GM21390 (cell line): ENCODE results near the gene WNT1.

Source experiments
- ATAC-seq: cut with Tn5 transposase; IDR thresholded peaks from one replicate; pipeline ENCODE4 v1.9.1; 2021; ENCODE audit not compliant: unreplicated experiment

The WNT1 gene

GRCh38 chr12:48999371-49000131 is 21.4 kb downstream of the WNT1 start, which contains the start of gene DDN:
DDN (minus strand) TSS chr12:48999375; CDS start chr12:48999287, 88 bp downstream.
- peak; percentile 45 for ATAC-seq

- ATAC-seq, result no peak
These were observed 22.2 kb downstream of the WNT1 start for GRCh38 chr12:49000346-49000745.

- no peak for ATAC-seq
These were observed 30.8 kb downstream of the WNT1 start for GRCh38 chr12:49008943-49009342.

- ATAC-seq, result no peak
These were observed 32.1 kb downstream of the WNT1 start for GRCh38 chr12:49010092-49010668.

GRCh38 chr12:49012739-49013138 is 34.6 kb downstream of the WNT1 start:
- no peak for ATAC-seq

- no peak for ATAC-seq
These were observed 35.3 kb downstream of the WNT1 start for GRCh38 chr12:49013428-49013827.

- no peak for ATAC-seq
These were observed 36.4 kb downstream of the WNT1 start for GRCh38 chr12:49014547-49014946.

DNA sequence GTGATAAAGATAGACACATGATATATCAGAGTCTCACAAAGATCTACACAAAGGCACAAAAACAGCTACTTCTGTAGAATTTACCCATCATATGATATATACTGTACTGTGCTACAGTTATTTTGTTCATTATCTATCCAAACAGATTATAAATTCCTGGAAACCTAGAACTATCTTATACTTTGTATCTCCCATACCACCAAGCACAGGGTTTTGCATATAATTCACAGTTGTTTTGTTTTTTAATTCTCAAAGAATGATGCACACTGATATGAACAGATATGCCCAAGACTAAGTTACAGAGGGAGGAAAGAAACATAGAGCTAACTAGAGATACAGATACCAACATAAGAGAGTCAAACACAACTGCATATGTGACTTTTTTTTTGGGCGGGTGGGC is 37.1 kb downstream of the WNT1 start:
- no peak for ATAC-seq

DNA sequence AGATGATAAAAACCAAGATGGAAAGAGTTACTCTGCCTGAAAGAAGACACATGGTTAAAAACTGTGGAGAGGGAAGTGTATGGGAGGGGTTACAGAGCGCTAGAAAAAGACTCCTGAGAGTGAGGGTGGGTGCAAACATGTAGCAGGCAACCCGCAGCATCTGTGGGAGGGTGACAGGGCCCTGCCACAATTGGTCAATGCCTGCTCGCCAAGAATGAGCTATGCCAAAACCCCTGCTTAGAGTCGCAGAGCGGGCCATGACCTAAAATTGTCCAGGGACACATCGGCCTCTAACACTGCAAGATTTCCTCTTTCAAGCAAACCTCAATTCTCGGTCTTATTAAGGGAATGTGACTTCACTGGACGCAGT is 39.8 kb downstream of the WNT1 start:
- ATAC-seq, result peak; percentile 13

GRCh38 chr12:49018261-49019119 is 40.4 kb downstream of the WNT1 start, which contains the start of gene PRKAG1:
PRKAG1 (minus strand) TSS chr12:49018776; CDS start chr12:49018740, 36 bp downstream.
- peak; percentile 90 for ATAC-seq

GRCh38 chr12:49019120-49019430 is 41.0 kb downstream of the WNT1 start:
- peak; percentile 27 for ATAC-seq

- no peak for ATAC-seq
These were observed 41.6 kb downstream of the WNT1 start for GRCh38 chr12:49019443-49020324.

DNA sequence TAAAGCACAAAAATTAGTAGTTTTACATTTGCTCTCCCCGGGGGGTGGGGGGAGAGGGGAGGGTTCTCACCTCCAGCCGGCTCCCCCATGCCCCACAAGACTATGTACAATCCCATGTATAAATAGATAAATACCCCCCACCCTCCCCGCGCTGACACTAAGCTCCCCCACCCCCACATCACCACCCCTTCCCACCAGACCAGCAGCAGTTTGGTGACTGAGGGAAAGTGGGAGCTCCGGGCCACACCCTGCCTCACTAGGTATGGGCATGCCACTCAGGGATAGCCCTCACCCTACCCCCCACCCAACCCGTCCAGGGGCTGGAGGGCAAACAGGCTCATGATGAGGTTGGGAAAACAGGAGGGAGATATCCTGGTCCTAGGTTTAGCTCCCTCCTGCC is 42.3 kb downstream of the WNT1 start:
- ATAC-seq, result no peak

- no peak for ATAC-seq
These were observed 43.3 kb downstream of the WNT1 start for GRCh38 chr12:49021292-49021915.

- ATAC-seq, result no peak
These were observed 44.5 kb downstream of the WNT1 start for GRCh38 chr12:49022558-49023178.

- ATAC-seq, result no peak
These were observed 45.7 kb downstream of the WNT1 start for GRCh38 chr12:49023812-49024211.

DNA sequence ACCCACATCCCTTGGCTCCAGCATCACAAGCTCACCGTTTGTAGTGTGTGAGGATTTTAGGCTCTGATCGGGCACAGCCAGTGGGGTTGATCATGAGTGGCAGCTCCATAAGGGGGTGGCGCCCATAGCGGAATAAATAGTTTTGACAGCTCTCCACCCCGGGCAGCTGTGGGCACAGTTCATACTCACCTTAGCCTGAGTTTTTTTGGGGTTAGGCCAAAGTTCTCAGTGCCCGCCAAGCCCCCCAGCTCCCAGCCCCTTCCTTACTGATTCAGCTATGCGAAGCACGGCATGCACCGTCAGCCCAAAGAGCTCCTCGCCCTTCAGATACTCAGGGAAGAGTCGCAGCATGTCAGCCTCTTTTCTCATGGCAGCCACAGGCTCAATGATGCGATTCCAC is 46.4 kb downstream of the WNT1 start:
- no peak for ATAC-seq

DNA sequence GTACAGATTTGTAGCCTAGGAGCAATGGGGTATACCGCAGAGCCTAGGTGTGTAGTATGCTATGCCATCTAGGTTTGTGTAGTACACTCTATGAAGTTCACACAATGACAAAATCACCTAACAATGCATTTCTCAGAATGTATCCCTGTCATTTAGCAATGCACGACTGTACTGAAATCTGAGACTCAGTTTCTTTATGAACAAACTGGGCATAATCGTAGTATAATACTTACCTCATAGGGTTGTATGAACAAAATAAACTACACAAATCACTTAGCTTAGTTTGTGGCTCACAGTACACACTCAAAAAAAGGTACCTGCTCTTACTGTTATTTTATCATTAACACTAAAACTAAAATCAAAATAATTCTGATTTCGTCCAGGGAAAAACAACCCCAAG is 47.3 kb downstream of the WNT1 start:
- ATAC-seq, result no peak

GRCh38 chr12:49026101-49026500 is 48.0 kb downstream of the WNT1 start:
- ATAC-seq, result no peak
